Measurements from ENCODE around the gene STK11IP.

STK11IP gene

DNA sequence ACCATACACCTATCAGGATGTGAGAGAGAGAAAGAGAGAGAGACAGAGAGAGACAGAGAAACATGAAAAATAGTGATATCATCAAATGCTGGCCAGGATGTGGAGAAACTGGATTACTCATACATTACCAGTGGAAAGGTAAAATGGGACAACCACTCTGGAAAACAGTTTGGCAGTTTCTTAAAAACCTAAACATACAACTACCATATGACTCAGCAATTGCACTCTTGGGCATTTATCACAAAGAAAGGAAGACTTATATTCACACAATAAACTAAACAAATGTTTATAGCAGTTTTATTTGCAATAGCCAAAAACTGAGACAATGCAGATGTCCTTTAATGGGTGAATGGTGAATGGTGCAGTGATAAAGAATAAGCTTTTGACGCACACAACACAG lies 58.9 kb downstream of the STK11IP start:
- DNase-seq (ENCODE audit: low read depth) = no peak

DNA sequence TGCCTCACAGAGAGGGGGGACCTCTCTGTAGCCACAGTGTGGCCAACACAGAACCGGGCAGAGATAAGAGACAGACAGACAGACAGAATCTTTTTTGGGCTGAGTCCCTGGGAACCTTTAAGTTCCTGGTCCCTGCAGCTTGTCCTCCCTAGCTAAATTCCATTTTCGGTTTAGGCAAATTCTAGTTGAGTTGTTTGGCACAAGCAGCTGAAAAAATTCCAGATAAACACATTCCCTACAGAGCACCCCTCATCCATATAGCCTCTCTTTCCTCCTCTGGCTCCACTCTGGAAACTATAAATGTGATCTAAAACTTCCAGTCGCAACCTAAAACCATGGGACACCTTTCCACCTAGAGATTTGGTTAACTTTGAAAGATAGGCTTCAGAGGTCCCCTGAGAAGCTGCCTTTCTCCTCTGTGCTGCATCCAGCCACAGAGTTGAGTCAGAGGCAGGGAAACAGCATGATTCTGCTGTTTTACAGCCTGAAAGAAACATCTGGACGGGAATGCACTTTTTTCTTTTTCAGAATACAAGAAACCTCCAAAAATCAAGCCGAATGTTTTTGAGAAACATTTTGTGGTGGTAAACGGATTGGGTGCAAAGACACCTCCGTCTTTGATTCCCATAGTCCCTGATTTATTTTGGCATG lies 60.7 kb downstream of the STK11IP start:
- no peak for DNase-seq (ENCODE audit: low read depth)

DNA sequence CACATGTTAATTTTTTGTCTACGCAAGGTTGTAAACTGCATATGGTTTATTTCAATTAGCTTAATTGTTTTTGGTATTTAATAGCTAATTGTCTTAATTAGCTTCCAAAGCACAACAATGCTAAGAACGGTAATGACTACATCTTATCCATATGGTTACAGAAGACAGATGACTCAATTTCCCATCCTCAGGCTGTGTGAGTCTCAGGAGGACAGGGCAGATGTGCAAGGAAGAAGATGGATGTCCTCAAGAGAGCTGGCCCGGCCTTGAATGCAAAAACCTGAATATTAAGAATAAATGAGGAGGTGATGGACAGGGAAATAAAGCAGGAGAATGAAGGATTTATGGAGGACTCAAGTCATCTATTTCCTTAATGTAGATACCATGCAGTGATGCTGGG lies 61.2 kb downstream of the STK11IP start:
- no peak for DNase-seq (ENCODE audit: low read depth)

DNA sequence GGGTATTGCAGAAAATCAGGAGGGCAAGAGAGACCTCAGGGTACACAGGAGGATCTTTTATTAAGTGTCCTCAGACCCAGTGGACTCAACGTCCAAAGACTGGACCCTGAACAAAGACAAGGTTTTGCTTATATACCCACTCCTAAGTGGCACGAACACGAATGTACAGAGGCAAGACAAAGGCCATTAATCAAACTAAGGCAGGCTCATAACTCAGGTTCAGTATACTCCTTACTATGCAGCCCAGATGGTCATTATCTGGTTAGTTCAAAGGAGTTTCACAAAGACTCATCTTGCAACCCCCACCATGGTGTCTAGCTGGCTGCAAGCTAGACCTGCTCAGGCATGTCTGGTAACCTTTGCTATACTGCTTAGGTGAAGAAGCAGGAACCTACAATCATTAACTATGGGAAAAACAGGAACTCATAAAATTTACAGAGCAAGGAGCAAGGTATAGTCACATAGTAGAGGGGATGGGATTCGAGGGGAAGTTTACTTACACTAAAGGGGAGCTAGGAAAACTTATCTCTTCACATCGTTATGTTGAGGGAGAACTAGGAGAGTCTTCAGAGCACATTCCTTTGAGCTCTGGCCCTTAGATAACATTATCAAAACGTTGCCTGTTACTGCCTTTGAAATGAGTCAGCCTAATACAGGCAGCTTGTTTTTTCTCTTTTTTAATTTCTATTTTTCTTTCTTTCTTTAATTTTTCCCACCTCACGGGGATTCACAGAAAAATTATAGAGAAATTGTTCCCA lies 63.7 kb downstream of the STK11IP start:
- DNase-seq (ENCODE audit: low read depth) = no peak

DNA sequence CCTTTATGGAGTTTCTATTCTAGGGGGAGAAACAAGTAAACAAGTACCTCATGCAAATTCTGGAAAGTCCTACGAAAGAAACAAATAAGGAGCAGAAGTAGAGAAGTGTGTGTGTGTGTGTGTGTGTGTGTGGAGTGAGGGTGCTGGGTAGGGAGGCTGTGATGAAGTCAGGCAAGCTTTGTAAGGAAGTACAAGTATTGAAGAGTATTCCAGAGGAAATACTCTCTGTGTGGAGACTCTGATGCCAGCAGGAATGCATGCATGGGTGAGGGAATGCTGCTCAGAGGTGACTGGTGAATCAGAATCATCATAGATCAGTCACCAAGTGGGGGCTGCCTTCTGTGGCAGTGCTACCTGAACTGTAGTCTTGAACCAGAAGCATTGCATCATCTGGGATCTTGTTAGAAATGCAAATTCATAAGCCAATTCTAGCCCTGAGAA lies 64.3 kb downstream of the STK11IP start:
- DNase-seq (ENCODE audit: low read depth) = no peak

DNA sequence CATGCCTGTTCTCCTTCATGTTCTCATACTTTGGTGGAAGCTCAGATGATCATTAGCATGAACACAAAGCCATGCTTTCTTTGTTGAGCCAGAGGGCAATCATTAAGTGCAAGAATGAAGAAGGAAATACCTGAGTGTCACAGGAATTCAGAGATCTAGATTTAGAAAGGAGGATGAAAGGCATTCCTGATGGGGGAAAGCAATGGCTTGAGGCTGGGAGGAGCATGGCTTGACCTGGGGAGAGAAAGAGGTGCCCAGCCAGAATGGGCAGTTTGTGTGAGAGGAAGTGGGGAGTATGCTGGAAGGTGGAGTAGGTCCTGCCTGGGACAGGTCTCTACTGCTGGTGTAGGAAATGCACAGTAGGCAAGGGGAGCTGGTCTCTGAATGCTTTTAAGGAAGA lies 64.9 kb downstream of the STK11IP start:
- DNase-seq (ENCODE audit: low read depth) = no peak

DNA sequence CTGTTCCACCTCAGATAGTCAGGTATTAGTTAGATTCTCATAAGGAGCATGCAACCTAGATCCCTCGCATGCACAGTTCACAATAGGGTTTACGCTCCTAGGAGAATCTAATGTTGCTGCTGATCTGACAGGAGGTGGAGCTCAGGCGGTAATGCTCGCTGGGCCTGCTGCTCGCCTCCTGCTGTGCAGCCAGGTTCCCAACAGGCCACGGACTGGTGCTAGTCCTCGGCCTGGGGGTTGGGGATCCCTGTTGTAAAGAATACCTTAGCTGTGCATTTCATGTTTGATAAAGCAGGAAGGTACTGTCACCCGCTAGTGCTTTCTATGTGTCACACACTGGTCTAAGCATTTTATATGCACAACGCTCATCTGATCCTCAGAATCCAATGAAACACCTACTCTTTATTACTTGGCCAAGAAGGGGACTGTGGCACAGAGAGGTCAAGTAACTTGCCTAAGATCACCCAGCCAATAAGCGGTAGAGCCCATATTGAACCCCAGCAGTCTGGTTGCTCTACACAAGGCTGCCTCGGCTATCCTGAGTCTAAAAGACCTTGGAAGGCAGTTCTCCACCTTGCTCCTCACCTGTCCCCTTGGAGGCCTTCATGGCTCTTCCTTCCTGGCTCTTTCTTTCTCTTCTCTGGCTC lies 65.6 kb downstream of the STK11IP start:
- no peak for DNase-seq (ENCODE audit: low read depth)

DNA sequence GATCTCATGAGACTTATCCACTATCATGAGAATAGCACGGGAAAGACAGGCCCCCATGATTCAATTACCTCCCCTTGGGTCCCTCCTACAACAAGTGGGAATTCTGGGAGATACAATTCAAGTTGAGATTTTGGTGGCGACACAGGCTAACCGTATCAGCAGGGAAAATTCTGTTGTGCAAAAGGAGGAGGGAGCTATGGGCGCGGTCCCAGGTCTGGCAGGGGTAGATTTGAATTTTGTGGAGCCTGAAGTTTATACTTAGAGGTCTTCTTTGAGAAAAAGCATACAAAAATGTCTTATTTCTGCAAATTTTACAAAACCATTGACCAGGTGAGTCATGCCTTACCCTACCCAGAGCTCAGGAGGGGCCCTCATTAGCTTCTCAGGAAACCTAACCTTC lies 66.4 kb downstream of the STK11IP start:
- no peak for DNase-seq (ENCODE audit: low read depth)

DNA sequence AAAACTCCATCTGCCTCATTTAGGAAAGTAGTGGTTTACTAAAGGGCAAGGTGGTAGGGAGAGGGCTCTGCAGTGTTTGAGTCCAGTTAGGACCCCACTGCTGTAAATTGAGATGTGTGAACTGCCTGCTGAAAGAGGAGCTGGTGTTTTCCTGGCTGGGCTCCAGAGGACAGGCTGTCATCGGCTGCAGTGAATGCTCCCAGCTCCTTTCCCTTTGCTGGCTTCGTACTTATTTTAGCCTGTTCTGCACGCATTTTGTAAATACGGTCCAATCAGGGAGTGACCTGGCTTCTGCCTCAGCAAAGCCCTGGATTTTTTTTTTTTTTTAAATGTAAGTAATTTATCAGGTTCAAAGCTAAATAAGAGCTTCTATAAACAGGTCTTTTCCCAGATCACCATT lies 67.3 kb downstream of the STK11IP start:
- no peak for DNase-seq (ENCODE audit: low read depth)

DNA sequence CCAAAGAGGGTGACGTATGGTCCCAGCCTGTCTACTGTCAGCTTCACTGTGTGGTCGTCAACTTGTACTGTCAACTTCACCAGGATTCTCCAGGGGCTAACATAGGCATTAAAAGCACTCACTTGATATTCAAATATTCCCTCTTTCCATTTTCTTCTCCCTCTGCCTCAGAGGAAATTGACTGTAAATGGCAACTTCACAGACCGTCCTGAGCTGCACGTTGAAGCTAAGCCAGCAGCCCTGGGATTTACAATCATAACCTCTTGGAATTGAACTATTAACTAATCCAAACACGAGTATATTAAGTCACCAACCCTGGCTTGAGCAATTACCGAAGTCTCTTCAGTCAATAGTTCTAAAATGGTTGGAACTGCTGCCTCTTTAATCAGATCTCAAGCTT lies 68.3 kb downstream of the STK11IP start:
- DNase-seq (ENCODE audit: low read depth) = no peak
